Mucosa of gallbladder (tissue), 1 donor: ENCODE results near the gene IFI30. TPM values are rescaled to one million over a fixed set of nuclear protein-coding genes. Genes with fewer than 3 reads are reported as not detected.

Source experiments
- DNase-seq: peaks from one replicate; pipeline ENCODE4 v3.0.0-alpha.2; 2020; ENCODE audit warnings: low spot score
- total RNA-seq: library from RNA; stranded (reverse); gene quantifications from one replicate; pipeline ENCODE4 v1.2.1, GENCODE V29; 2021
- donor health status: DM: no; HTN: no; CAD: no.

Gene IFI30
- total RNA-seq, 1 donor from 2014 or later: 44.7 TPM

- no peak for DNase-seq
Observed at GRCh38 chr19:18171605-18172327, 1.8 kb upstream of the IFI30 start.

- no peak for DNase-seq
Observed at GRCh38 chr19:18172331-18173053, 1.1 kb upstream of the IFI30 start.

GRCh38 chr19:18173054-18173571 is 500 bp upstream of the IFI30 start:
- peak; percentile 57 for DNase-seq

DNA sequence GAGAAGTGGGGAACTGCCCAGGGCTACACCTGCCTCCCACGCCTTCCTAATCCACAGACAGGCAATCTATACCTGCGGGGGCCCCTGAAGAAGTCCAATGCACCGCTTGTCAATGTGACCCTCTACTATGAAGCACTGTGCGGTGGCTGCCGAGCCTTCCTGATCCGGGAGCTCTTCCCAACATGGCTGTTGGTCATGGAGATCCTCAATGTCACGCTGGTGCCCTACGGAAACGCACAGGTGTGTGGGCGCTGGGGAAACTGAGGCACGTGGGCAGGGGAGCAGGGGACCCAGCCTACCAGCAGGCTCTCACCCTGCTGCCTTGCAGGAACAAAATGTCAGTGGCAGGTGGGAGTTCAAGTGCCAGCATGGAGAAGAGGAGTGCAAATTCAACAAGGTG is 1.4 kb downstream of the IFI30 start:
- no peak for DNase-seq

- no peak for DNase-seq
Observed at GRCh38 chr19:18176367-18177310, 3.0 kb downstream of the IFI30 start.

- DNase-seq: no peak
Observed at GRCh38 chr19:18179957-18180356, 6.3 kb downstream of the IFI30 start.

DNA sequence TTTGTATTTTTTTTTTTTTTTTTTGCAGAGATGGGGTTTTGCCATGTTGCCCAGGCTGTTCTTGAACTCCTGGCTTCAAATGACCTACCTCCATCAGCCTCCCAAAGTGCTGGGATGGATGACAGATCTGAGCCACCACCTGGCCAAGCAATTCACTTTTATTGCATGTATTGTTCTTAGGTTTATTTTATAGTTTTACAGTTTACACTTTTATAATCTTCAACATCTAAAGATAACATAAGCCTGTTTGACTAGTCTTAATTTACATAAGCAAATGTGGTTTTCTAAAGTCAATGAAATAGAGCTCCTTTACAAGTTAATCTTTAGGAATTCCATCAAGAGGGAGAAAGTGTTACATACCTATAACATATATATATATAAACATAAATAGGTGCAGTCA is 9.9 kb downstream of the IFI30 start:
- no peak for DNase-seq

DNA sequence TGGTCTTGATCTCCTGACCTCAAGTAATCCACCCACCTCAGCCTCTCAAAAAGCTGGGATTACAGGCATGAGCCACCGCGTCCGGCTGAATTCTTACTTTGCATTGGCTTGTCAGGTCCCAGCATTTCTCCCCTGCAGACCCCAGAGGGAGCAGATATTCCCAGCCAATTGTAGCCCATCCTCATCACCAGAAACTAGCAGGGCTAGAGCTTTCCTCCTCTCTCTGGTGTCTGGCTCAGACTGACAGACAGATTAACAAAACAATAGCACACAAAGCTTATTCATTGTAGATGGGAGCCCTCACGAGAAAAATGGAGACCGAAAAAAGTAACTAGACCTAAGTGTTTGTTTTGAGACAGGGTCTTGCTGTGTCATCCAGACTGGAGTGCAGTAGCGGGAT is 11.9 kb downstream of the IFI30 start:
- no peak for DNase-seq

DNA sequence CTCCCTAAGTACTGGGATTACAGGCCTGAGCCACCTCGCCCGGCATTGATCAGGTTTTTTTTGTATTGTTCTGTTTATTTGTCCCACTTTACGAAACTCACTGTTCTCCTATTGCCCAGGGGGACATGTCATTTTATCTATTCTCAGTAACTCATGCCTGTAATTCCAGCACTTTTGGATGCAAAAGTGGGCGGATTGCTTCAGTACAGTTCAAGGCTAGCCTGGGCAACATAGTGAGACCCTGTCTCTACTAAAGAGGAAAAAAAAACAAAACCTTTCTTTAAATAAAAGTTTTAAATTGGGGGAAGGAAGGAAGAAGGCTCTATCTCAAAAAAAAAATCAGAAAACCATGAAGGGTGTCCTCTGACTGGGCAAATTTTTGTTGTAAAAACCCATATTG is 16.7 kb downstream of the IFI30 start:
- DNase-seq: no peak

DNA sequence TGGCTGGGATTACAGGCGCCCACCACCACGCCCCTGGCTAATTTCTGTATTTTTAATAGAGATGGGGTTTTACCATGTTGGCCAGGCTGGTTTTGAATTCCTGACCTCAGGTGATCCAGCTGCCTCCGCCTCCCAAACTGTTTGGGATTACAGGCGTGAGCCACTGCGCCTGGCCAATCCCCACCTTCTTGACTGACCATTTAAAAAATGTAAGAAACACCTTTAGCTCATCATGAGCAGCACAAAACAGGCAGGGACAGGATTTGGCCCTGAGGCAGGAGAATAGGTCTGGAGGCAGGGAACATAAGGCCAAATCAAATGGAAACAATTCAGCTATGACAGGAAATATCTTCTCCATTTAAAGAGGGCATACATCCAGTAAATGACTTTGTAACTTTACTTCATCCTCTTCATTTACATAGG is 18.0 kb downstream of the IFI30 start:
- no peak for DNase-seq

DNA sequence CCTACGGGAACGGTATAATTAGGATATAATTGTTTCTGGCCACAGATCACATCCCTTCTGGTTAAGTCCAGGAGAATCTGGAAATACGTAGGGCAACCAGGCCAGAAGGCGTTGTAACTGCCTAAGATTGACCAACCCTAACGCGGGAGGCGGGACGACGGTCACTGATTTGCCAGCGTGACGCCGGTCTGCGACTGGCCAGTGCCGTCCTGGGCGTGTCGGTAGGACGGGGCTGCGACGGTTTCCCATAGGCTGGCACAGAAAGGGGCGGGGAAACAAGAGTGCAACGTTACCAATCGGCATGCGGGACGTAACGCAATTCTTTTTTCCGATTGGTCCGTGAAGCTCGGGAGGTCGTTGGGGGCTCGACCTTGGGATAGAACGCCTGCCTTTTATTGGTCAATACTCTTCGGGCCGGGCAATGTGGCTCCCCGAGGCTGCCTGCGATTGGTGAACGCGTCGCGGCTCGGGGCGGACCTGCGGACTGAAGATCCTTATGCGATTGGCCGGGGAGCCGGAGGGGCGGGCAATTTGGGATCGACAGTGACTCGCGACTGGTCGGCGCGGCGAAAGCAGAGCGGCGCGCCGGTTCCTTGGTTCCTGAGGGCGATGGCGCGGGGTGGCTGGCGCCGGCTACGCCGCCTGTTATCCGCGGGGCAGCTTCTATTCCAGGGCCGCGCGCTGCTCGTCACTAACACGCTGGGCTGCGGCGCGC is 19.2 kb downstream of the IFI30 start, which contains the start of gene MPV17L2:
Gene MPV17L2 (plus strand): TSS at position 546 of the 715 bp plus-strand sequence. CDS start 64 bp downstream, at position 610.
- peak; percentile 99 for DNase-seq

DNA sequence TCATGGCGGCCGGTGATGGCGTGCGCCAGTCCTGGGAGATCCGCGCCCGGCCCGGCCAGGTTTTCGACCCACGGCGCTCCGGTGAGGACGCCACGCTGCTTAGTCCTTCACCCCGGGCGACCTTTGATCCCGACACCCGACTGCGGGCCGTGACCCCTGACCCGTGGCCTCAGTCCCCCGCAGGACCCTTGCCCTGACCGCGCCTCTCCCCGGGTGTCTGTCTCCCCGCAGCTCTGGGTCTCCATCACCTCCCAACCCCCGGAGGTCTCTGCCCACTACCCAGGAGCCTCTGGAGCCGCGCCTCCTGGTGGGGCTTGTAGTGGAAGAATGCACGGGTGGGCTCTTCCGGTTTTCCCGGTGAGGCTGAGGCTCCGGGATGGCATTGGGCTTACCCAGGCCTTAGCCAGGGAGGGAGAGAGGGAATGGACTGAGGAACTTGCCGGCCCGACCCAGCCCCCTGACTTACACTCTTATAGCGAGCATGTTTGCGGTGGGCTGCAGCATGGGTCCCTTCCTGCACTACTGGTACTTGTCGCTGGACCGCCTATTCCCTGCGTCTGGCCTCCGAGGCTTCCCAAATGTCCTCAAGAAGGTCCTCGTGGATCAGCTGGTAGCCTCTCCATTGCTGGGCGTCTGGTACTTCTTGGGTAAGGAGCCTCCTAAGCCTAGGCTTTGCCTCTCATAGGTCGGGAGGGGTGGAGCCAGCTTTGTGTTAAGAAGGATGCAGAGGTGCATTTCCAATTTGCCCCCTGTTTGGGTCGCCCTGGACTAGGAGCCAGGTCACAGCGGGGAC is 20.0 kb downstream of the IFI30 start:
- no peak for DNase-seq

DNA sequence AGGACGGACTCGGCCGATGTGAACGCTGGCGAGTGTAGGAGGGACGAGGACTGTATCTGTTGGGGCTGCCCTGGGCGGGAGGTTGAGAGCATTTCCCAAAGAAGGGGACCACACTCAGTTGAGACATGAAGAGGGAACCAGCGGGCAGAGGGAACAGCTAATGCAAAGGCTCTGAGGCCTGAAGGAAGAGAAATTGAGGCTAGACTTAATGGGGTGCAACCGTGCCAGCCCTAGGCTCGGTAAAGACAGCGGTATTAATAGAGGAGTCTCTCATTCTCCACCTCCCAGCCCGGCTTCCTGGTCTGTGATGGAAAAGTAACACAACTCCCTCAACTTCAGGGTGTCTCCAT is 20.5 kb downstream of the IFI30 start:
- no peak for DNase-seq

DNA sequence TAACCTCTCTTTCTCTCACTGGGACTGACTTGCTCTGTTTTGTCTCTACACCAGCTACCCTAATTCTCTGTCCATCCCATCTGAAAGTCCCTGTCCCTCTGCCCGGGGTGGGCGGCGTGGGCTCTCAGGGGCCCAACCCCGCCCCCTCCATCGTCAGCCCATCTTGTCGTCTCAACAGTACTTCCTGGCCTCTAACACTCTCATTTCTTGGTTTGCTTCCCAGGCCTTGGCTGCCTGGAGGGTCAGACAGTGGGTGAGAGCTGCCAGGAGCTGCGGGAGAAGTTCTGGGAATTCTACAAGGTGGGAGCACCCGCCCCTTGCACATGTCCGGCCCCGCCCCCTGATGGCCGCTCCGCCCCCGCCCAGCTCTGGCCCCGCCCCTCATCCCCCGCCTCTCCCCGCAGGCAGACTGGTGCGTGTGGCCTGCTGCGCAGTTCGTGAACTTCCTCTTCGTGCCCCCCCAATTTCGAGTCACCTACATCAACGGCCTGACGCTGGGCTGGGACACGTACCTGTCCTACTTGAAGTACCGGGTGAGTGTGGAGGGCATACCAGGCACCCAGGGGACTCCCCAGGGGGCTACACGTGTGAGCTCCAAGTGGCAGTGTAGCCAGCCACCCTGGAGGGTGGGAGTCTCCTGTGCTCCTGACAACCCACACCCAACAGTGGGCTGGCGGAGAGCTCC is 21.1 kb downstream of the IFI30 start:
- no peak for DNase-seq

DNA sequence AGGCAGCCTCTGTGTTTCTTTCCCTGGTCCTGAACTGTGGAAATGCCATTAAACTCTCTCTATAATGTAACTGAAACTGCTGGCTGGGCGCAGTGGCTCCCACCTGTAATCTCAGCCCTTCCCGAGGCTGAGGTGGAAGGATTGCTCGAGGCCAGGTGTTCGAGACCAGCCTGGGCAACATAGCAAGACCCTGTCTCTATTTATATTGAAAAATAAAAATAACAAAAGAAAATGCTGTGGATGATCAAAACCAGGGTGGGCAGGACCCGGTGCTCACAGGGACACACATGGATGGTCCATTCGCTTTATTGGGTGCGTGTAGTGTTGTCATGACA is 22.9 kb downstream of the IFI30 start:
- no peak for DNase-seq

GRCh38 chr19:18197306-18197705 is 23.7 kb downstream of the IFI30 start:
- no peak for DNase-seq

GRCh38 chr19:18197941-18198340 is 24.3 kb downstream of the IFI30 start:
- no peak for DNase-seq

GRCh38 chr19:18198374-18198773 is 24.8 kb downstream of the IFI30 start:
- DNase-seq: no peak

DNA sequence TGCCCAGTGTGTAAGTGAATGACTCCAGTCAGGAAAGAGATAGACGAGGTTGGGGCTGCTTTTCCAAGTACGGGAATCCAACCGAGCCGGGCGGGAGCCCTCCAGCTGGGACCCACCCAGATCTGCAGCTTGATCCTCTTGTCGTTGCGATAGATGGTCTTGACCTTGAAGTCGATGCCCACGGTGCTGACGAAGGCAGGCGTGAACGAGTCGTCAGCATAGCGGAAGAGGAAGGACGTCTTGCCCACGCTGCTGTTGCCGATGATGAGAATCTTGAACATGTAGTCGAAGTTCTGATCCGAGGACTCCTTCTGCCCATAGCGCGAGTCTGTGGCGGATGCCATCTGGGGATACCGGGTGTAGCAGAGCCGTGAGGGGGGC is 28.8 kb downstream of the IFI30 start:
- no peak for DNase-seq

GRCh38 chr19:18202778-18203407 is 29.3 kb downstream of the IFI30 start:
- no peak for DNase-seq
